K562 (cell line): ENCODE data around the gene VWA2. TPM values are rescaled to one million over a fixed set of nuclear protein-coding genes. Genes with fewer than 3 reads are reported as not detected.

Experiments used
- ATAC-seq: fragments of 200-7000 bp; cut with Tn5 transposase; 3 replicates; pipeline ENCODE4 v1.9.1; 2020; ENCODE audit warnings: moderate library complexity
- BruUV-seq: library from RNA; stranded (reverse); fragments of 400-500 nt; replicated peaks from 2 replicates; lab custom pipeline; 2021; lab: Mats Ljungman, UMichigan
- CTCF ChIA-PET: fragments of 300-600 bp; formaldehyde crosslinking; extraction: SDS; loops from one replicate; lab custom pipeline; 2021; ENCODE audit warnings: low intra/inter-chr PET ratio; lab: Yijun Ruan, JAX
- POLR2A ChIA-PET: fragments of 300-600, 350-650 bp; sonication (Branson Sonifier 250); formaldehyde crosslinking; extraction: SDS; loops from one replicate; lab custom pipeline; 2021; ENCODE audit warnings: antibody characterized with exemption, inconsistent platforms; lab: Yijun Ruan, JAX
- DNase-seq, 4 experiments: peaks; one replicate each; pipeline versions ENCODE4 v3.0.0 to v3.0.0-alpha.2; 2011 to 2018; ENCODE audit warnings: low spot score in 3 of 4, mixed read lengths in 3 of 4; ENCODE audit errors: extremely low read depth in 1 of 4
- FAIRE-seq: peaks from 2 replicates; lab custom pipeline; 2011; peaks lifted over from hg19 to GRCh38; lab: Jason Lieb, UNC
- H2AFZ ChIP-seq: 2 replicates; pipeline ENCODE4 v1.6.0; 2011; ENCODE audit warnings: low read depth, low read length, control low read depth, inconsistent platforms
- H3K27ac ChIP-seq: fragments of 200-600 bp; 3 replicates; pipeline ENCODE4 v1.8.0; 2011; ENCODE audit warnings: low read depth, mild to moderate bottlenecking, control low read depth, inconsistent platforms, low read length, moderate library complexity, mixed read lengths; ENCODE audit errors: extremely low read depth
- H3K27me3 ChIP-seq, 2 experiments: fragments of 300-600 bp in 1 of 2; 2 replicates in 1 of 2; 3 replicates in 1 of 2; pipeline versions ENCODE4 v1.6.0 to v1.8.0; 2011; ENCODE audit warnings: inconsistent platforms in 2 of 2, low read length in 2 of 2, mild to moderate bottlenecking in 1 of 2, mixed read lengths in 1 of 2, moderate library complexity in 1 of 2; ENCODE audit not compliant: control insufficient read depth in 2 of 2, insufficient read depth in 2 of 2
- H3K36me3 ChIP-seq: fragments of 300-600 bp; 3 replicates; pipeline ENCODE4 v1.8.0; 2011; ENCODE audit warnings: mild to moderate bottlenecking, low read length, inconsistent platforms; ENCODE audit not compliant: control insufficient read depth, insufficient read depth
- H3K4me1 ChIP-seq, 2 experiments: fragments of 200-600 bp in 1 of 2; replicated peaks in 1 of 2; 2 replicates in 1 of 2; 3 replicates in 1 of 2; pipeline versions ENCODE4 v1.5.1 to v1.8.0; 2011; ENCODE audit warnings: inconsistent platforms in 2 of 2, low read length in 2 of 2, mild to moderate bottlenecking in 1 of 2, mixed read lengths in 1 of 2, moderate library complexity in 1 of 2; ENCODE audit not compliant: control insufficient read depth in 2 of 2, insufficient read depth in 2 of 2
- H3K4me2 ChIP-seq: 2 replicates; pipeline ENCODE4 v1.6.1; 2011; ENCODE audit warnings: low read length, control low read depth, inconsistent platforms, mixed read lengths; ENCODE audit not compliant: insufficient read depth
- H3K4me3 ChIP-seq: fragments of 200-600 bp; sonication (generic), shearing (Covaris generic); 2 replicates; pipeline ENCODE4 v1.5.1; 2016; ENCODE audit warnings: control low read depth, inconsistent platforms
- H3K79me2 ChIP-seq: fragments of 200-600 bp; 3 replicates; pipeline ENCODE4 v1.8.0; 2011; ENCODE audit warnings: low read length, inconsistent platforms; ENCODE audit not compliant: control insufficient read depth, insufficient read depth
- H3K9ac ChIP-seq, 2 experiments: 2 replicates each; pipeline versions ENCODE4 v1.6.0 to v1.6.1; 2011; ENCODE audit warnings: low read depth in 2 of 2, low read length in 2 of 2, control low read depth in 1 of 2, inconsistent platforms in 1 of 2, mild to moderate bottlenecking in 1 of 2, mixed read lengths in 1 of 2; ENCODE audit not compliant: insufficient read depth in 1 of 2
- H3K9me1 ChIP-seq: one replicate; pipeline ENCODE4 v1.6.0; 2011; ENCODE audit warnings: inconsistent platforms, mild to moderate bottlenecking, low read length, moderate library complexity; ENCODE audit not compliant: control insufficient read depth, insufficient read depth
- H3K9me3 ChIP-seq: replicated peaks from 2 replicates; pipeline ENCODE4 v1.5.1; 2011; ENCODE audit warnings: low read depth, low read length, inconsistent platforms; ENCODE audit not compliant: control insufficient read depth, insufficient read depth
- H4K20me1 ChIP-seq: replicated peaks from 2 replicates; pipeline ENCODE4 v1.6.1; 2011; ENCODE audit warnings: low read length, inconsistent platforms, mixed read lengths; ENCODE audit not compliant: control insufficient read depth, insufficient read depth
- BCOR ChIP-seq: fragments of 450-650 bp; IDR thresholded peaks from 2 replicates; pipeline ENCODE4 v1.6.1; 2016
- HDAC8 ChIP-seq: fragments of 450-650 bp; IDR thresholded peaks from 2 replicates; pipeline ENCODE4 v1.6.1; 2016; ENCODE audit warnings: mild to moderate bottlenecking, missing genetic modification characterization, moderate library complexity, missing compliant biosample characterization
- LARP7 ChIP-seq: fragments of 450-650 bp; IDR thresholded peaks from 2 replicates; pipeline ENCODE4 v1.6.1; 2016
- NR3C1 ChIP-seq: sonication (generic); formaldehyde crosslinking; IDR thresholded peaks from 2 replicates; pipeline ENCODE4 v1.8.1; 2022; ENCODE audit warnings: missing genetic modification reagents
- SMARCE1 ChIP-seq: fragments of 450-650 bp; IDR thresholded peaks from 2 replicates; pipeline ENCODE4 v1.7.1; 2016; ENCODE audit warnings: mild to moderate bottlenecking
- TEAD1 ChIP-seq, 2 experiments: fragments of 450-650 bp in 1 of 2; sonication (generic) in 1 of 2; formaldehyde crosslinking; IDR thresholded peaks; 2 replicates each; pipeline versions ENCODE4 v1.4.0 to v1.8.0; 2020 to 2022; ENCODE audit warnings: mild to moderate bottlenecking in 2 of 2, missing genetic modification reagents in 1 of 2
- ZEB2 ChIP-seq: fragments of 450-650 bp; IDR thresholded peaks from 2 replicates; pipeline ENCODE4 v1.6.1; 2016
- ZNF134 ChIP-seq: fragments of 250-450 bp; sonication (Bioruptor Pico); conservative IDR thresholded peaks from 2 replicates; pipeline ENCODE4 v1.4.0; 2020
- ZNF717 ChIP-seq: fragments of 250-450 bp; sonication (Bioruptor Pico); IDR thresholded peaks from 2 replicates; pipeline ENCODE4 v1.5.0; 2021
- WGBS: fragments of 100-300 bp; shearing (Covaris generic); methylation state at CpG from one replicate; pipeline ENCODE4 v1.1.6; 2016; ENCODE audit warnings: low coverage, mixed read lengths; ENCODE audit not compliant: insufficient coverage; ENCODE audit errors: missing lambda C conversion rate; 5-methylcytosine and 5-hydroxymethylcytosine counted together
- in situ Hi-C: fragments of 300-500 bp; cut with MboI; formaldehyde crosslinking; loops from 4 replicates; pipeline ENCODE4 v1.15.0; 2018; ENCODE audit warnings: inconsistent platforms, mixed read lengths
- intact Hi-C: fragments of 100-400 bp; cut with micrococcal nuclease; formaldehyde crosslinking; loops from 2 replicates; pipeline ENCODE4 v1.14.2; 2022
- polyA plus RNA-seq, 8 experiments: library from polyadenylated mRNA; depleted of rRNA in 4 of 8; stranded (reverse) in 5 of 8; unstranded in 3 of 8; fragments of >200 nt; fragmentation: Nextera tagmentation in 2 of 8; fragmentation: Illumina TruSeq in 1 of 8; extraction: Ambion mirVana in 2 of 8; extraction: Trizol in 1 of 8; gene quantifications; 2 replicates each; pipeline versions ENCODE4 v1.2.1 to v1.2.3, GENCODE V29; 2011 to 2014; ENCODE audit warnings: inconsistent platforms in 1 of 8, missing spikeins in 1 of 8
- total RNA-seq, 7 experiments: library from RNA; depleted of rRNA in 6 of 7; stranded (reverse); fragments of >200 nt in 6 of 7; fragmentation: Illumina TruSeq in 2 of 7; extraction: Trizol in 2 of 7; gene quantifications; 2 replicates each; pipeline versions ENCODE4 v1.2.1 to v1.2.3, GENCODE V29; 2011 to 2021; ENCODE audit warnings: low replicate concordance in 1 of 7
- TF ChIP-seq, protein P1 (sequence below): fragments of 450-650 bp; IDR thresholded peaks from 2 replicates; pipeline ENCODE4 v1.7.0; 2016; ENCODE audit warnings: borderline replicate concordance

VWA2 gene
- total and polyA plus RNA-seq, 9 of the 15 experiments (the other 6 are each of a cell fraction or from before 2014, with no cell fraction given) = not detected

DNA sequence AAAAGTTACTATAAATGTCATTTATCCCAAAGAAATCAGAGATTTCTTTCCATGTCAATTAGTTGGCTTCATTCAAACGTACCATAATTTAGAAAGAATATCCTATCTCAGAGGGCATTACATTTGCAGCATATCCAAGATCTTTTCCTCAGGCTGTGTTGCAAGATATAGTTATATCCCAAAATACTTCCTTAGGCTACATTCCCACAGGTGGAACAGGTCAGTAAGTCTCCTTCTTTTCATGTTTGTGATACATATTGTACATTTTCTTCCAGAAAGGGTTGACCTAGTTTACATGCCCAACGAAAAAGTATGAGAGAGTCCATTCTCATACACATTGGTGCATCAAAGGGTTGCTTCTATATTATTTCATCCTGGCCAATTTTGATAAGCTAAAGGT is 26.9 kb upstream of the VWA2 start:
- Histone ChIP-seq H3K4me2 (no peak overlapping the region), H3K9ac (no peak overlapping the region), H3K9me3 (no peaks in the 10 kb centered on the region), H3K79me2 (no peaks in the 10 kb centered on the region), H3K36me3 (no peaks in the 10 kb centered on the region), H4K20me1 (no peaks in the 10 kb centered on the region), H3K9me1 (no peaks in the 10 kb centered on the region), H2AFZ (no peak overlapping the region), H3K4me1 (no peaks in the 10 kb centered on the region), H3K27ac (no peak overlapping the region), H3K4me3 (no peak overlapping the region), H3K27me3 (no peaks in the 10 kb centered on the region; a peak in 1 of 5 replicates)
- ChIA-PET POLR2A (interaction anchor here (1.0 kb wide), 1 partner anchor 9 kb away, joined by 3 read pairs; no protein-coding TSS in a partner anchor), CTCF (no interaction called here)
- in situ Hi-C loops (no loop called here), intact Hi-C loops (no loop called here)
- FAIRE-seq (no peak), DNase-seq (no peak), ATAC-seq (no peak)
- WGBS = 0% methylated on average over 2 of the region's 2 CpGs
- no TSS peak for BruUV-seq
- no peak for TF ChIP-seq ZNF717 (CRISPR knock-in tag)
- no peak for TF ChIP-seq LARP7
- no peak for TF ChIP-seq HDAC8
- no peak for TF ChIP-seq NR3C1 (CRISPR knock-in tag)
- TF ChIP-seq ZEB2 = no peak
- no peak for TF ChIP-seq TEAD1 (CRISPR knock-in tag; IDR thresholded peaks at IDR 0.05)
- no peak for TF ChIP-seq BCOR
- TF ChIP-seq, protein P1, sequence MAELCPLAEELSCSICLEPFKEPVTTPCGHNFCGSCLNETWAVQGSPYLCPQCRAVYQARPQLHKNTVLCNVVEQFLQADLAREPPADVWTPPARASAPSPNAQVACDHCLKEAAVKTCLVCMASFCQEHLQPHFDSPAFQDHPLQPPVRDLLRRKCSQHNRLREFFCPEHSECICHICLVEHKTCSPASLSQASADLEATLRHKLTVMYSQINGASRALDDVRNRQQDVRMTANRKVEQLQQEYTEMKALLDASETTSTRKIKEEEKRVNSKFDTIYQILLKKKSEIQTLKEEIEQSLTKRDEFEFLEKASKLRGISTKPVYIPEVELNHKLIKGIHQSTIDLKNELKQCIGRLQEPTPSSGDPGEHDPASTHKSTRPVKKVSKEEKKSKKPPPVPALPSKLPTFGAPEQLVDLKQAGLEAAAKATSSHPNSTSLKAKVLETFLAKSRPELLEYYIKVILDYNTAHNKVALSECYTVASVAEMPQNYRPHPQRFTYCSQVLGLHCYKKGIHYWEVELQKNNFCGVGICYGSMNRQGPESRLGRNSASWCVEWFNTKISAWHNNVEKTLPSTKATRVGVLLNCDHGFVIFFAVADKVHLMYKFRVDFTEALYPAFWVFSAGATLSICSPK = no peak
- no peak for TF ChIP-seq SMARCE1
- no peak for TF ChIP-seq ZNF134
